Measurements from ENCODE around the gene ADD3.

Gene ADD3

GRCh38 chr10:110179220-110179619, 171.4 kb downstream of the ADD3 start:
- DNase-seq (ENCODE audit: low read depth): no peak

- DNase-seq (ENCODE audit: low read depth): no peak
Observed at GRCh38 chr10:110181451-110181850, 173.7 kb downstream of the ADD3 start.

- no peak for DNase-seq (ENCODE audit: low read depth)
Observed at GRCh38 chr10:110181911-110182310, 174.1 kb downstream of the ADD3 start.

- no peak for DNase-seq (ENCODE audit: low read depth)
Observed at GRCh38 chr10:110184398-110184797, 176.6 kb downstream of the ADD3 start.
